Measurements from ENCODE around the gene MGRN1. TPM values are rescaled to one million over a fixed set of nuclear protein-coding genes. Genes with fewer than 3 reads are reported as not detected.

The MGRN1 gene
- total and polyA plus RNA-seq, 2 donors (not counting 3 experiments of a cell fraction or from before 2014, with no cell fraction given) = 15.6 to 73.0 TPM

DNA sequence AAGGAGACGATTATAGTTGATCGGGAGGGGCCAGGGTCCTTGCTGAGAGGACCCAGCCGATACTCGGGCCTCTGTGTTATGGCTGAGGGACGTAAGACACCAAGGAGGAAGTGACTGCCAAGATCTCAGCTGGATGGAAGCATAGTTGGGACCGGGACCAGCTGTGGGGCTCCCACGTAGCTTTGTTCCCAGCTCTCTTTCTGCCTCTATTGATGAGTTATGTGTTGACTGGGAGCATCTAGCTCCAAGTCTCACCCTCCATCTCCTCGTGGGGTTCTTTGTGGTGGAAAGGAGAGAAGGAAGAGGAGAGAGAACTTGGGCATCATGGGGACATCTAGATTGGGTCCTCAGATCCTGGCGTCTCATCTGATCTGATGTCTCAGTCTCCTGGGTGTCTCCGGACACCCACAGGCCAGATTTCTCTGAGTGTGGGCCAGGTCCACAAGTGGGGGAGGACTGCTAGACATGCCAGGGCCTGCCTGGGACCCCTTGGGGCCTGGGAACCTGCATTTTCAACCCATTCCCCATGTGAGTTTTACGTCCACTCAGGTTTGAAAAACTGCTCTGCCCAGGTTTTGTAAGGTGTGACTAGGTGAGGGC is 1.0 kb downstream of the MGRN1 start:
- Histone ChIP-seq H3K4me1 (ENCODE audit: control insufficient read depth, extremely low read depth, insufficient read depth, low read length) (peaks cover 10% of the 10 kb centered on the region), H2AFZ (ENCODE audit: low read depth, low read length) (peak overlapping the region; percentile 75), H3K27ac (ENCODE audit: insufficient read depth, low read depth, low read length) (peak overlapping the region; percentile 80), H3K4me2 (ENCODE audit: insufficient read depth, low read length) (peak overlapping the region; percentile 87), H3K27me3 (ENCODE audit: control insufficient read depth in 2 of 2, insufficient read depth in 2 of 2, low read length in 2 of 2) (no peaks in the 10 kb centered on the region), H3K79me2 (ENCODE audit: control insufficient read depth, insufficient read depth, low read length) (peaks cover 50% of the 10 kb centered on the region), H3K9me3 (replicated peaks; ENCODE audit: control insufficient read depth, insufficient read depth, low read length) (no peaks in the 10 kb centered on the region), H3K9me1 (replicated peaks; ENCODE audit: control insufficient read depth, extremely low read depth, insufficient read depth, low read length) (no peaks in the 10 kb centered on the region), H4K20me1 (replicated peaks; ENCODE audit: control insufficient read depth, extremely low read depth, insufficient read depth, low read length) (no peaks in the 10 kb centered on the region), H3K4me3 (replicated peaks in 1 of 3; ENCODE audit: insufficient read depth in 1 of 3, low read depth in 1 of 3, low read length in 3 of 3) (peak overlapping the region; percentile 64 to 77 (median 69)), H3K9ac (replicated peaks; ENCODE audit: extremely low read depth, insufficient read depth, low read length) (peak overlapping the region; percentile 90), H3K36me3 (ENCODE audit: control insufficient read depth in 2 of 2, extremely low read depth in 1 of 2, insufficient read depth in 2 of 2, low read length in 2 of 2) (no peaks in the 10 kb centered on the region)
- BruUV-seq (replicated peaks) = no TSS peak
- TF ChIP-seq JUN (IDR thresholded peaks at IDR 0.05; ENCODE audit: borderline replicate concordance, insufficient read depth, insufficient read length, low read depth) = no peak
- no peak for TF ChIP-seq POLR2A (IDR thresholded peaks at IDR 0.05; ENCODE audit: low read depth, low read length)
- no peak for TF ChIP-seq EZH2 (IDR thresholded peaks at IDR 0.05; ENCODE audit: borderline replicate concordance, low read depth, low read length, severe bottlenecking)
- no peak for TF ChIP-seq MYC (IDR thresholded peaks at IDR 0.05; ENCODE audit: low read depth, low read length)
- TF ChIP-seq, protein P1, sequence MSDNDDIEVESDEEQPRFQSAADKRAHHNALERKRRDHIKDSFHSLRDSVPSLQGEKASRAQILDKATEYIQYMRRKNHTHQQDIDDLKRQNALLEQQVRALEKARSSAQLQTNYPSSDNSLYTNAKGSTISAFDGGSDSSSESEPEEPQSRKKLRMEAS (IDR thresholded peaks at IDR 0.05; ENCODE audit: insufficient read depth, insufficient read length) = no peak
- TF ChIP-seq GATA2 (IDR thresholded peaks at IDR 0.05; ENCODE audit: insufficient read depth, insufficient read length, low read depth, low read length) = no peak
- TF ChIP-seq, protein P2, sequence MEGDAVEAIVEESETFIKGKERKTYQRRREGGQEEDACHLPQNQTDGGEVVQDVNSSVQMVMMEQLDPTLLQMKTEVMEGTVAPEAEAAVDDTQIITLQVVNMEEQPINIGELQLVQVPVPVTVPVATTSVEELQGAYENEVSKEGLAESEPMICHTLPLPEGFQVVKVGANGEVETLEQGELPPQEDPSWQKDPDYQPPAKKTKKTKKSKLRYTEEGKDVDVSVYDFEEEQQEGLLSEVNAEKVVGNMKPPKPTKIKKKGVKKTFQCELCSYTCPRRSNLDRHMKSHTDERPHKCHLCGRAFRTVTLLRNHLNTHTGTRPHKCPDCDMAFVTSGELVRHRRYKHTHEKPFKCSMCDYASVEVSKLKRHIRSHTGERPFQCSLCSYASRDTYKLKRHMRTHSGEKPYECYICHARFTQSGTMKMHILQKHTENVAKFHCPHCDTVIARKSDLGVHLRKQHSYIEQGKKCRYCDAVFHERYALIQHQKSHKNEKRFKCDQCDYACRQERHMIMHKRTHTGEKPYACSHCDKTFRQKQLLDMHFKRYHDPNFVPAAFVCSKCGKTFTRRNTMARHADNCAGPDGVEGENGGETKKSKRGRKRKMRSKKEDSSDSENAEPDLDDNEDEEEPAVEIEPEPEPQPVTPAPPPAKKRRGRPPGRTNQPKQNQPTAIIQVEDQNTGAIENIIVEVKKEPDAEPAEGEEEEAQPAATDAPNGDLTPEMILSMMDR (IDR thresholded peaks at IDR 0.05; ENCODE audit: extremely low read depth in 1 of 2, insufficient read depth in 1 of 2, low read depth in 1 of 2, low read length in 2 of 2) = no peak
- no peak for TF ChIP-seq FOS (IDR thresholded peaks at IDR 0.05; ENCODE audit: borderline replicate concordance, insufficient read depth, low read length)
- TF ChIP-seq POLR2AphosphoS5 (IDR thresholded peaks at IDR 0.05; ENCODE audit: insufficient read depth, low read depth, low read length) = no peak
- ChIA-PET CTCF (interaction anchor here (1.9 kb wide), 1 partner anchor 11 kb away, joined by 8 read pairs; no protein-coding TSS in a partner anchor), POLR2A (interaction anchor here (1.0 to 2.4 kb wide), 2 partner anchors 9 to 18 kb away, joined by 3 to 10 read pairs; no protein-coding TSS in a partner anchor)
- DNase-seq (ENCODE audit: low read depth, low spot score) (no peak), FAIRE-seq (peak; percentile 50)
- intact Hi-C loops (cut with micrococcal nuclease) (loop anchor here (1.0 to 2.0 kb wide), 3 partner anchors 25 to 109 kb away; partner anchors contain the start of genes ANKS3, DNAAF8 and NUDT16L1), dilution Hi-C loops (cut with MboI; ENCODE audit: extremely low pct_ligation_motif_present, low sequenced_read_pairs) (no loop called here)

Measured in endothelial cell of umbilical vein (primary cell).